Stimulated activated CD4-positive, alpha-beta T cell treated with anti-CD3 and anti-CD28 coated beads, Interleukin-12 subunit alpha, Interleukin-12 subunit beta, amount 100 ng/mL, for 48 hours (primary cell): ENCODE measurements around the gene SCN11A.

ENCODE experiments used
- DNase-seq, 3 donors: peaks; one replicate each; pipeline ENCODE4 v3.0.0-alpha.2; 2020; ENCODE audit warnings: low read depth in 2 of 3, low spot score in 1 of 3

Gene SCN11A

DNA sequence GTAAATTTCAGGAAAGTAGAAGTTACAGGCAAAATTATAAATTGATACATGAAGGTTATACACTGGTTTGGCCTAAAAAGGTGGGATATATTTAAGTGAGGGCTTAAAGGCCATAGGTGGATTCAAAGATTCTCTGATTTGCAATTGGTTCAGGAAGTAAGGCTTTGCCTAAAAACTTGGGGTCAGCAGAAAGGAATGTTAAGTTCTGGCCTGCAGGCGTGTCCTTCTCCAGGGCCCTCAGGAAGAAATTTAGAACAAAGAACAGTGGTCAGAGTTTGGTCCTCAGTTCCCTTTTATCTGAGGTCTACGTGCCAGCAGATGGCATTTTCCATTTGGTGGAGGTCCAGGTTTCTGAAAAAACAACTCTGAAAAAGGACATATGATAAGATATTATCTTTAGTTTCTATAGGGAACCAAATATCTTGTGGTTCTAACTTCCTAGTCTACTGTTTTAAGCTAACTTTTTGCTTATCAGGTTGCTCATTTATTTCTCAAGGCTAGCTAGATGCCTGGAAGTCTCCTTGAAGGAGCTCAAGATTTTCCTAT, 40.5 kb downstream of the SCN11A start:
- DNase-seq = no peak

- DNase-seq = no peak
These were observed 46.4 kb downstream of the SCN11A start for GRCh38 chr3:39005295-39005694.
